ENCODE data around the gene AFAP1. TPM values are rescaled to one million over a fixed set of nuclear protein-coding genes. Genes with fewer than 3 reads are reported as not detected.

Gene AFAP1
- total RNA-seq, 1 experiment from 2014 or later: 23.6 TPM

DNA sequence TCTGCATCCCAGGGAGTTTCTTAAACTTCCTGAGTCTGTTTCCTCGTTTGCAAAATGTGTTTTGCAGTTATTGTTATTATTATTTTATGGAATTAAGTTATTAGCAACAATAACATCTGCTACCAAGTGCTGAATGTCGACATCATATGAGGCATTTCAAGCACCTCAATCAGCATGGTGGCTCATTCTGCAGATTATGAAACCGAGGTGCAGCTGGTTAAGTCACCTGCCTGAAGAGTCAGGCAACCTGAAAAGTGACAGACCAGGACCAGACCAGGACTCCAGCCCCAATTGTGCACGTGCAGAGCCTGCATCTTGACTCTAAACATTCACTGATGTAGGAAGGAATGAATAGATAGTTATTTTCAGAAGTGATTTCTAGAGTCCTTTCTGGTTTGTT is 99.8 kb downstream of the AFAP1 start:
- ChIA-PET POLR2A (no interaction called here), CTCF (interaction anchor here (1.0 kb wide), 1 partner anchor 36 kb away, joined by 3 read pairs; no protein-coding TSS in a partner anchor)
- Mint-ChIP-seq H3K27me3 (ENCODE audit: low read depth) (no peaks in the 10 kb centered on the region), H3K4me1 (peaks cover 26% of the 10 kb centered on the region), H3K9me3 (no peaks in the 10 kb centered on the region), H3K4me3 (no peak overlapping the region), H3K36me3 (peaks cover 21% of the 10 kb centered on the region), H3K27ac (no peak overlapping the region)
- no peak for ATAC-seq
- no peak for DNase-seq (ENCODE audit: low spot score)
- TF ChIP-seq, protein P1, sequence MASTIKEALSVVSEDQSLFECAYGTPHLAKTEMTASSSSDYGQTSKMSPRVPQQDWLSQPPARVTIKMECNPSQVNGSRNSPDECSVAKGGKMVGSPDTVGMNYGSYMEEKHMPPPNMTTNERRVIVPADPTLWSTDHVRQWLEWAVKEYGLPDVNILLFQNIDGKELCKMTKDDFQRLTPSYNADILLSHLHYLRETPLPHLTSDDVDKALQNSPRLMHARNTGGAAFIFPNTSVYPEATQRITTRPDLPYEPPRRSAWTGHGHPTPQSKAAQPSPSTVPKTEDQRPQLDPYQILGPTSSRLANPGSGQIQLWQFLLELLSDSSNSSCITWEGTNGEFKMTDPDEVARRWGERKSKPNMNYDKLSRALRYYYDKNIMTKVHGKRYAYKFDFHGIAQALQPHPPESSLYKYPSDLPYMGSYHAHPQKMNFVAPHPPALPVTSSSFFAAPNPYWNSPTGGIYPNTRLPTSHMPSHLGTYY (CRISPR knock-in tag; IDR thresholded peaks at IDR 0.05): no peak
- TF ChIP-seq FOXP1 (CRISPR knock-in tag; IDR thresholded peaks at IDR 0.05; ENCODE audit: borderline replicate concordance): no peak

DNA sequence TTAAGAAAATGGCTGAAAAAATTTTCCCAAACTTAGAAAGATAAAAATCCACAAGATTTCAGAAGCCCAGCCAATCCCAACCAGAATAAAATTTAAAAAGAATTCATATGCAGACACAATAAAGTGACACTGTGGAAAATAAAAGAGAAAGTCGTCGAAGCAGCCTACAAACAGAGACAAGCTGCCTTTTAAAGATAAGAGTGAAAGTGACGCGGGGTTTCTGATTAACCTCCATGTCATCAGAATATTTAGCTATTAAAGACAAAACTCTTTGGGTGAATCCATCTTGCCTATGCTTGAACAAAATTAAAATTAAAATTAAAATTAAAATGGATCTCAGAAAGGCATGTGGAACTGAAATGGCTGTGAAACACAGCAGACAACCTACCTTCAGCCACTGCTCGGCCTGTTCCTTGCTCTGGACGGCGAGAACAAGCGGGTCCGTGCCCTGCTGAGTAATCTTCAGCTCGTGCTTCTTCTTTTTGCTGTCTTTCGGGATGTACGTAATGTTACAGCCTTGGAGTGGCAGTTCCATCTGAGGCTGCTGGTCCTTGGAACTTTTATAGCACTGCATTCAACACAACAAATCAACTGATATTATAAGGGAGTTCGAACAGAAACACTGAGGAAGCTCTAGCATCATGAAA is 101.4 kb downstream of the AFAP1 start:
- H3K27me3 Mint-ChIP-seq (ENCODE audit: low read depth): no peaks in the 10 kb centered on the region
- DNase-seq (ENCODE audit: low spot score) (no peak), ATAC-seq (no peak)
- TF ChIP-seq SMAD4 (CRISPR knock-in tag; IDR thresholded peaks at IDR 0.05): no peak
- no peak for TF ChIP-seq EMX1 (CRISPR knock-in tag; IDR thresholded peaks at IDR 0.05)
- no peak for TF ChIP-seq ZNF219 (CRISPR knock-in tag; IDR thresholded peaks at IDR 0.05; ENCODE audit: borderline replicate concordance)
- no peak for TF ChIP-seq NFE2L1 (CRISPR knock-in tag; IDR thresholded peaks at IDR 0.05)
- no peak for TF ChIP-seq ZNF423 (CRISPR knock-in tag; IDR thresholded peaks at IDR 0.05)
- TF ChIP-seq FOXP1 (CRISPR knock-in tag; IDR thresholded peaks at IDR 0.05; ENCODE audit: borderline replicate concordance): no peak
- TF ChIP-seq, protein P2, sequence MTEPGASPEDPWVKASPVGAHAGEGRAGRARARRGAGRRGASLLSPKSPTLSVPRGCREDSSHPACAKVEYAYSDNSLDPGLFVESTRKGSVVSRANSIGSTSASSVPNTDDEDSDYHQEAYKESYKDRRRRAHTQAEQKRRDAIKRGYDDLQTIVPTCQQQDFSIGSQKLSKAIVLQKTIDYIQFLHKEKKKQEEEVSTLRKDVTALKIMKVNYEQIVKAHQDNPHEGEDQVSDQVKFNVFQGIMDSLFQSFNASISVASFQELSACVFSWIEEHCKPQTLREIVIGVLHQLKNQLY (CRISPR knock-in tag; IDR thresholded peaks at IDR 0.05): no peak
- no peak for TF ChIP-seq JAZF1 (CRISPR knock-in tag; IDR thresholded peaks at IDR 0.05)
- no peak for TF ChIP-seq ZNF317 (CRISPR knock-in tag; IDR thresholded peaks at IDR 0.05; ENCODE audit: borderline replicate concordance, low read depth)
- TF ChIP-seq, protein P3, sequence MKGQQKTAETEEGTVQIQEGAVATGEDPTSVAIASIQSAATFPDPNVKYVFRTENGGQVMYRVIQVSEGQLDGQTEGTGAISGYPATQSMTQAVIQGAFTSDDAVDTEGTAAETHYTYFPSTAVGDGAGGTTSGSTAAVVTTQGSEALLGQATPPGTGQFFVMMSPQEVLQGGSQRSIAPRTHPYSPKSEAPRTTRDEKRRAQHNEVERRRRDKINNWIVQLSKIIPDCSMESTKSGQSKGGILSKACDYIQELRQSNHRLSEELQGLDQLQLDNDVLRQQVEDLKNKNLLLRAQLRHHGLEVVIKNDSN (CRISPR knock-in tag; IDR thresholded peaks at IDR 0.05): no peak
- no peak for TF ChIP-seq ZNF138 (CRISPR knock-in tag; conservative IDR thresholded peaks at IDR 0.05)
- no peak for TF ChIP-seq TP53 (CRISPR knock-in tag; IDR thresholded peaks at IDR 0.05)
- TF ChIP-seq, protein P4, sequence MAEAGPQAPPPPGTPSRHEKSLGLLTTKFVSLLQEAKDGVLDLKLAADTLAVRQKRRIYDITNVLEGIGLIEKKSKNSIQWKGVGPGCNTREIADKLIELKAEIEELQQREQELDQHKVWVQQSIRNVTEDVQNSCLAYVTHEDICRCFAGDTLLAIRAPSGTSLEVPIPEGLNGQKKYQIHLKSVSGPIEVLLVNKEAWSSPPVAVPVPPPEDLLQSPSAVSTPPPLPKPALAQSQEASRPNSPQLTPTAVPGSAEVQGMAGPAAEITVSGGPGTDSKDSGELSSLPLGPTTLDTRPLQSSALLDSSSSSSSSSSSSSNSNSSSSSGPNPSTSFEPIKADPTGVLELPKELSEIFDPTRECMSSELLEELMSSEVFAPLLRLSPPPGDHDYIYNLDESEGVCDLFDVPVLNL (CRISPR knock-in tag; IDR thresholded peaks at IDR 0.05; ENCODE audit: borderline replicate concordance, low read depth): no peak
- no peak for TF ChIP-seq NR2C2 (CRISPR knock-in tag; IDR thresholded peaks at IDR 0.05)
- H3K4me3 Mint-ChIP-seq: no peak overlapping the region
- ChIA-PET POLR2A (no interaction called here), CTCF (interaction anchor here (1.2 to 1.4 kb wide), 3 partner anchors 12 to 36 kb away, joined by 3 to 6 read pairs (median 4); no protein-coding TSS in a partner anchor)
- H3K36me3 Mint-ChIP-seq: peaks cover 29% of the 10 kb centered on the region
- peaks cover 19% of the 10 kb centered on the region for H3K4me1 Mint-ChIP-seq
- peak overlapping the region; percentile 33; the same call in 1 of the 2 replicates for H3K27ac Mint-ChIP-seq
- peaks cover 5% of the 10 kb centered on the region for H3K9me3 Mint-ChIP-seq

DNA sequence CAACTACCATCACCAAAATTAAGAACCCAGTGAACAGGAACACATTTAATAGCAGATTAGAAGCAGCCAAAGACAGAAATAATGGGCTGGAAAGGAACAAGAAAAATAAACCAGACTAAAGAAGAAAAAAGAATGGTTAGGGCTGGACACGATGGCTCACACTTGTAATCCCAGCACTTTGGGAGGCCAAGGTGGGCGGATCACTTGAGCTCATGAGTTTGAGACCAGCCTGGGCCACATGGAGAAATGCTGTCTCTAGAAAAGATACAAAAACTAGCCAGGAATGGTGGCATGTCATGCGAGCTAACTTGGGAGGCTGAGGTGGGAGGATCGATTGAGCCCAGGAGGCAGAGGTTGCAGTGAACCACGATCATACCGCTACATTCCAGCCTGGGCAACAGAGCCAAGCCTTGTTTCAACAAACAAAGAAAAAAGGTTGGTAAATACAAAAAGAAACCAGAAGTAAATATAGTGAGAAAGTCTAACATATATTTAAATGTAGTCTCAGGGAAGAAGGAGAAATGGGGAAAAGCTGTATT is 102.0 kb downstream of the AFAP1 start:
- H3K9me3 Mint-ChIP-seq: peaks cover 8% of the 10 kb centered on the region
- H3K4me3 Mint-ChIP-seq: no peak overlapping the region
- ChIA-PET POLR2A (no interaction called here), CTCF (interaction anchor here (1.2 to 1.4 kb wide), 3 partner anchors 13 to 35 kb away, joined by 3 to 6 read pairs (median 4); no protein-coding TSS in a partner anchor)
- ATAC-seq (no peak), DNase-seq (ENCODE audit: low spot score) (no peak)
- H3K4me1 Mint-ChIP-seq: peaks cover 14% of the 10 kb centered on the region
- no peak overlapping the region for H3K27ac Mint-ChIP-seq
- H3K27me3 Mint-ChIP-seq (ENCODE audit: low read depth): no peaks in the 10 kb centered on the region
- peaks cover 35% of the 10 kb centered on the region for H3K36me3 Mint-ChIP-seq
- TF ChIP-seq ZNF317 (CRISPR knock-in tag; IDR thresholded peaks at IDR 0.05; ENCODE audit: borderline replicate concordance, low read depth) (no peak), ZNF232 (CRISPR knock-in tag; IDR thresholded peaks at IDR 0.05) (no peak), SP1 (CRISPR knock-in tag; conservative IDR thresholded peaks at IDR 0.05) (no peak)
- TF ChIP-seq, protein P5, sequence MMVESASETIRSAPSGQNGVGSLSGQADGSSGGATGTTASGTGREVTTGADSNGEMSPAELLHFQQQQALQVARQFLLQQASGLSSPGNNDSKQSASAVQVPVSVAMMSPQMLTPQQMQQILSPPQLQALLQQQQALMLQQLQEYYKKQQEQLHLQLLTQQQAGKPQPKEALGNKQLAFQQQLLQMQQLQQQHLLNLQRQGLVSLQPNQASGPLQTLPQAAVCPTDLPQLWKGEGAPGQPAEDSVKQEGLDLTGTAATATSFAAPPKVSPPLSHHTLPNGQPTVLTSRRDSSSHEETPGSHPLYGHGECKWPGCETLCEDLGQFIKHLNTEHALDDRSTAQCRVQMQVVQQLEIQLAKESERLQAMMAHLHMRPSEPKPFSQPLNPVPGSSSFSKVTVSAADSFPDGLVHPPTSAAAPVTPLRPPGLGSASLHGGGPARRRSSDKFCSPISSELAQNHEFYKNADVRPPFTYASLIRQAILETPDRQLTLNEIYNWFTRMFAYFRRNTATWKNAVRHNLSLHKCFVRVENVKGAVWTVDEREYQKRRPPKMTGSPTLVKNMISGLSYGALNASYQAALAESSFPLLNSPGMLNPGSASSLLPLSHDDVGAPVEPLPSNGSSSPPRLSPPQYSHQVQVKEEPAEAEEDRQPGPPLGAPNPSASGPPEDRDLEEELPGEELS (CRISPR knock-in tag; IDR thresholded peaks at IDR 0.05): no peak
- TF ChIP-seq, protein P6, sequence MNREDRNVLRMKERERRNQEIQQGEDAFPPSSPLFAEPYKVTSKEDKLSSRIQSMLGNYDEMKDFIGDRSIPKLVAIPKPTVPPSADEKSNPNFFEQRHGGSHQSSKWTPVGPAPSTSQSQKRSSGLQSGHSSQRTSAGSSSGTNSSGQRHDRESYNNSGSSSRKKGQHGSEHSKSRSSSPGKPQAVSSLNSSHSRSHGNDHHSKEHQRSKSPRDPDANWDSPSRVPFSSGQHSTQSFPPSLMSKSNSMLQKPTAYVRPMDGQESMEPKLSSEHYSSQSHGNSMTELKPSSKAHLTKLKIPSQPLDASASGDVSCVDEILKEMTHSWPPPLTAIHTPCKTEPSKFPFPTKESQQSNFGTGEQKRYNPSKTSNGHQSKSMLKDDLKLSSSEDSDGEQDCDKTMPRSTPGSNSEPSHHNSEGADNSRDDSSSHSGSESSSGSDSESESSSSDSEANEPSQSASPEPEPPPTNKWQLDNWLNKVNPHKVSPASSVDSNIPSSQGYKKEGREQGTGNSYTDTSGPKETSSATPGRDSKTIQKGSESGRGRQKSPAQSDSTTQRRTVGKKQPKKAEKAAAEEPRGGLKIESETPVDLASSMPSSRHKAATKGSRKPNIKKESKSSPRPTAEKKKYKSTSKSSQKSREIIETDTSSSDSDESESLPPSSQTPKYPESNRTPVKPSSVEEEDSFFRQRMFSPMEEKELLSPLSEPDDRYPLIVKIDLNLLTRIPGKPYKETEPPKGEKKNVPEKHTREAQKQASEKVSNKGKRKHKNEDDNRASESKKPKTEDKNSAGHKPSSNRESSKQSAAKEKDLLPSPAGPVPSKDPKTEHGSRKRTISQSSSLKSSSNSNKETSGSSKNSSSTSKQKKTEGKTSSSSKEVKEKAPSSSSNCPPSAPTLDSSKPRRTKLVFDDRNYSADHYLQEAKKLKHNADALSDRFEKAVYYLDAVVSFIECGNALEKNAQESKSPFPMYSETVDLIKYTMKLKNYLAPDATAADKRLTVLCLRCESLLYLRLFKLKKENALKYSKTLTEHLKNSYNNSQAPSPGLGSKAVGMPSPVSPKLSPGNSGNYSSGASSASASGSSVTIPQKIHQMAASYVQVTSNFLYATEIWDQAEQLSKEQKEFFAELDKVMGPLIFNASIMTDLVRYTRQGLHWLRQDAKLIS (CRISPR knock-in tag; IDR thresholded peaks at IDR 0.05; ENCODE audit: borderline replicate concordance): no peak
- TF ChIP-seq, protein P1 (CRISPR knock-in tag; IDR thresholded peaks at IDR 0.05): no peak
